HepG2 (cell line): ENCODE results near the gene ANKRD13D. TPM values are rescaled to one million over a fixed set of nuclear protein-coding genes. Genes with fewer than 3 reads are reported as not detected.

Experiments
- ATAC-seq: fragments of 200-7000 bp; cut with Tn5 transposase; 3 replicates; pipeline ENCODE4 v1.9.1; 2020; ENCODE audit warnings: mild to moderate bottlenecking, moderate library complexity
- BruUV-seq: library from RNA; stranded (reverse); fragments of 400-500 nt; replicated peaks from 2 replicates; lab custom pipeline; 2021; lab: Mats Ljungman, UMichigan
- CTCF ChIA-PET: fragments of 300-600 bp; formaldehyde crosslinking; extraction: SDS; loops from one replicate; lab custom pipeline; 2021; ENCODE audit warnings: low total read pairs, inconsistent platforms, low intra/inter-chr PET ratio; lab: Yijun Ruan, JAX
- POLR2A ChIA-PET: fragments of 350-600 bp; sonication (Branson Sonifier 250); formaldehyde crosslinking; loops from one replicate; lab custom pipeline; 2020; ENCODE audit warnings: antibody characterized with exemption, inconsistent platforms; lab: Yijun Ruan, JAX
- DNase-seq: peaks from one replicate; pipeline ENCODE4 v3.0.0-alpha.2; 2015; ENCODE audit warnings: low spot score
- FAIRE-seq: peaks from 3 replicates; lab custom pipeline; 2011; peaks lifted over from hg19 to GRCh38; lab: Jason Lieb, UNC
- H2AFZ ChIP-seq: one replicate; pipeline ENCODE4 v1.6.1; 2011; ENCODE audit warnings: low read length, inconsistent platforms
- H3K27ac ChIP-seq: fragments of 300-600 bp; 3 replicates; pipeline ENCODE4 v1.8.0; 2011; ENCODE audit warnings: mixed run types, mild to moderate bottlenecking, mixed read lengths, low read length, inconsistent platforms; ENCODE audit not compliant: insufficient read depth; ENCODE audit errors: extremely low read length
- H3K27me3 ChIP-seq, 2 experiments: fragments of 200-600 bp in 1 of 2; 2 replicates in 1 of 2; 3 replicates in 1 of 2; pipeline versions ENCODE4 v1.6.0 to v1.8.0; 2011; ENCODE audit warnings: low read length in 2 of 2, mild to moderate bottlenecking in 2 of 2, moderate library complexity in 2 of 2, inconsistent platforms in 1 of 2; ENCODE audit not compliant: insufficient read depth in 2 of 2, control insufficient read depth in 1 of 2
- H3K36me3 ChIP-seq, 2 experiments: fragments of 200-600 bp in 1 of 2; replicated peaks in 1 of 2; 2 replicates in 1 of 2; 3 replicates in 1 of 2; pipeline versions ENCODE4 v1.5.1 to v1.8.0; 2011; ENCODE audit warnings: low read length in 2 of 2, inconsistent platforms in 1 of 2; ENCODE audit not compliant: insufficient read depth in 2 of 2, control insufficient read depth in 1 of 2
- H3K4me1 ChIP-seq: 2 replicates; pipeline ENCODE4 v1.5.1; 2012; ENCODE audit warnings: low read length, inconsistent platforms; ENCODE audit not compliant: insufficient read depth
- H3K4me2 ChIP-seq: 2 replicates; pipeline ENCODE4 v1.6.0; 2011; ENCODE audit warnings: low read depth, low read length, inconsistent platforms
- H3K4me3 ChIP-seq, 3 experiments: fragments of 200-600 bp in 1 of 3; sonication (generic), shearing (Covaris generic) in 1 of 3; replicated peaks in 1 of 3; 2 replicates each; pipeline ENCODE4 v1.5.1; 2011 to 2016; ENCODE audit warnings: low read length in 3 of 3, inconsistent platforms in 2 of 3, low read depth in 2 of 3, mild to moderate bottlenecking in 2 of 3, control low read depth in 1 of 3, mixed read lengths in 1 of 3; ENCODE audit not compliant: insufficient read depth in 1 of 3
- H3K79me2 ChIP-seq: one replicate; pipeline ENCODE4 v1.6.1; 2011; ENCODE audit warnings: low read length, inconsistent platforms; ENCODE audit not compliant: insufficient read depth
- H3K9ac ChIP-seq: 2 replicates; pipeline ENCODE4 v1.6.0; 2011; ENCODE audit warnings: mild to moderate bottlenecking, low read depth, low read length, inconsistent platforms; ENCODE audit not compliant: insufficient read depth
- H3K9me3 ChIP-seq: 2 replicates; pipeline ENCODE4 v1.5.1; 2012; ENCODE audit warnings: mild to moderate bottlenecking, low read length
- H4K20me1 ChIP-seq: 2 replicates; pipeline ENCODE4 v1.6.0; 2011; ENCODE audit warnings: inconsistent platforms, mild to moderate bottlenecking, low read length, moderate library complexity; ENCODE audit not compliant: insufficient read depth
- EED ChIP-seq: sonication (generic); formaldehyde crosslinking; IDR thresholded peaks from 2 replicates; pipeline ENCODE4 v1.5.0; 2020; ENCODE audit warnings: mild to moderate bottlenecking, missing genetic modification reagents
- HDAC1 ChIP-seq: sonication (generic); formaldehyde crosslinking; IDR thresholded peaks from 2 replicates; pipeline ENCODE4 v1.5.1; 2020; ENCODE audit warnings: mild to moderate bottlenecking, missing genetic modification reagents
- KMT2B ChIP-seq: IDR thresholded peaks from 2 replicates; pipeline ENCODE4 v1.6.1; 2016; ENCODE audit warnings: missing genetic modification reagents, missing compliant biosample characterization
- SMARCC2 ChIP-seq: fragments of 450-650 bp; IDR thresholded peaks from 2 replicates; pipeline ENCODE4 v1.6.1; 2017; ENCODE audit warnings: antibody characterized with exemption, mild to moderate bottlenecking
- SRSF9 ChIP-seq: fragments of 200-400 bp; formaldehyde crosslinking; IDR thresholded peaks from 2 replicates; pipeline ENCODE4 v1.6.1; 2018; ENCODE audit warnings: borderline replicate concordance, mild to moderate bottlenecking, low read depth, low read length; ENCODE audit not compliant: insufficient read depth, poor library complexity, severe bottlenecking
- ZBTB39 ChIP-seq: sonication (generic); formaldehyde crosslinking; IDR thresholded peaks from 2 replicates; pipeline ENCODE4 v1.5.0; 2020; ENCODE audit warnings: missing genetic modification reagents
- ZNF431 ChIP-seq: sonication (generic); formaldehyde crosslinking; IDR thresholded peaks from 2 replicates; pipeline ENCODE4 v1.9.0; 2022; ENCODE audit warnings: missing genetic modification reagents, low read depth, mild to moderate bottlenecking, borderline replicate concordance
- ZNF446 ChIP-seq: sonication (generic); formaldehyde crosslinking; IDR thresholded peaks from 2 replicates; pipeline ENCODE4 v1.5.0; 2020; ENCODE audit warnings: mild to moderate bottlenecking, missing genetic modification reagents
- ZNF484 ChIP-seq: sonication (generic); formaldehyde crosslinking; IDR thresholded peaks from 2 replicates; pipeline ENCODE4 v1.5.1; 2020; ENCODE audit warnings: mild to moderate bottlenecking, low read depth, missing genetic modification reagents, borderline replicate concordance
- ZNF597 ChIP-seq: sonication (generic); formaldehyde crosslinking; IDR thresholded peaks from 2 replicates; pipeline ENCODE4 v1.5.0; 2020; ENCODE audit warnings: missing genetic modification reagents
- ZNF83 ChIP-seq: sonication (generic); formaldehyde crosslinking; IDR thresholded peaks from 2 replicates; pipeline ENCODE4 v1.4.0; 2020; ENCODE audit warnings: missing genetic modification reagents, mild to moderate bottlenecking, borderline replicate concordance
- WGBS: methylation state at CpG from one replicate; pipeline ENCODE4 v1.1.6; 2017; ENCODE audit warnings: low lambda C conversion rate; 5-methylcytosine and 5-hydroxymethylcytosine counted together
- in situ Hi-C: cut with HindIII; loops from 2 replicates; pipeline ENCODE4 v1.10.0; 2017; ENCODE audit warnings: low pct_unique_long_range_greater_than_20kb; ENCODE audit not compliant: extremely low pct_ligation_motif_present
- intact Hi-C: fragments of 100-400 bp; cut with micrococcal nuclease; formaldehyde crosslinking; loops from one replicate; pipeline ENCODE4 v1.10.0; 2022; ENCODE audit not compliant: unreplicated experiment
- polyA plus RNA-seq, 8 experiments: library from polyadenylated mRNA; depleted of rRNA in 3 of 8; stranded (reverse) in 7 of 8; unstranded in 1 of 8; fragments of >200 nt; fragmentation: Illumina TruSeq in 4 of 8; extraction: Trizol in 4 of 8; gene quantifications; 2 replicates each; pipeline versions ENCODE4 v1.2.1 to v1.2.3, GENCODE V29; 2011 to 2016; ENCODE audit warnings: low read depth in 4 of 8, missing spikeins in 1 of 8, mixed read lengths in 1 of 8; ENCODE audit not compliant: insufficient read depth in 1 of 8
- total RNA-seq, 5 experiments: library from RNA; depleted of rRNA; stranded (reverse); fragments of >200 nt; fragmentation: Illumina TruSeq; extraction: Trizol; gene quantifications; 2 replicates each; pipeline ENCODE4 v1.2.3, GENCODE V29; 2016; ENCODE audit warnings: low read depth in 1 of 5

The ANKRD13D gene
- total and polyA plus RNA-seq, 2 of the 13 experiments (the other 11 are each of a cell fraction or from before 2014, with no cell fraction given), result 18.6 to 27.3 TPM

GRCh38 chr11:67277231-67277961 lies 11.7 kb upstream of the ANKRD13D start (continued):
- no peak for TF ChIP-seq EED (CRISPR knock-in tag)
- no peak for TF ChIP-seq KMT2B
- TF ChIP-seq HDAC1 (CRISPR knock-in tag), result no peak

- Histone ChIP-seq H4K20me1 (peaks cover 20% of the 10 kb centered on the region; the same call in 1 of the 2 replicates), H3K4me1 (peaks cover 6% of the 10 kb centered on the region; the same call in 1 of the 2 replicates), H3K4me3 (no peak overlapping the region), H3K27me3 (no peaks in the 10 kb centered on the region), H3K9ac (no peak overlapping the region), H3K36me3 (peaks cover 33 to 75% of the 10 kb centered on the region in 2 experiments; a peak in 4 of 5 replicates), H2AFZ (no peak overlapping the region), H3K4me2 (no peak overlapping the region), H3K9me3 (no peaks in the 10 kb centered on the region), H3K79me2 (peaks cover 11% of the 10 kb centered on the region), H3K27ac (no peak overlapping the region)
- CTCF ChIA-PET, result no interaction called here
- no peak for DNase-seq
- POLR2A ChIA-PET, result interaction anchor here (1.7 kb wide), 1 partner anchor 10 kb away, joined by 8 read pairs; the partner anchor contains the start of gene ANKRD13D
- no TSS peak for BruUV-seq
- 97% methylated on average over 4 of the region's 14 CpGs for WGBS
- ATAC-seq, result no peak
- intact Hi-C loops (no loop called here), in situ Hi-C loops (no loop called here)
- FAIRE-seq, result no peak
- no peak for TF ChIP-seq SRSF9
- no peak for TF ChIP-seq SMARCC2
- no peak for TF ChIP-seq ZNF484 (CRISPR knock-in tag)
- TF ChIP-seq ZNF597 (CRISPR knock-in tag), result no peak
- TF ChIP-seq ZNF83, result no peak
- no peak for TF ChIP-seq ZNF431 (CRISPR knock-in tag)
- no peak for TF ChIP-seq ZNF446
- no peak for TF ChIP-seq ZBTB39 (CRISPR knock-in tag)
Observed at GRCh38 chr11:67278135-67278938, 10.8 kb upstream of the ANKRD13D start.
